Osteocyte (in vitro differentiated cells): Measurements from ENCODE around the gene PTTG1IP. TPM values are rescaled to one million over a fixed set of nuclear protein-coding genes. Genes with fewer than 3 reads are reported as not detected.
A peak's percentile ranks its signal among the peaks of the same experiment; 100 is the strongest.

Source experiments
- DNase-seq: peaks from one replicate; pipeline ENCODE4 v3.0.0; 2021; ENCODE audit warnings: mixed read lengths; ENCODE audit not compliant: unreplicated experiment; ENCODE audit errors: extremely low spot score
- H3K27ac Mint-ChIP-seq: one replicate; pipeline ENCODE4 v1.8.0; 2021; ENCODE audit warnings: mild to moderate bottlenecking, mixed read lengths; ENCODE audit not compliant: unreplicated experiment
- H3K27me3 Mint-ChIP-seq: one replicate; pipeline ENCODE4 v1.8.0; 2021; ENCODE audit warnings: mixed read lengths; ENCODE audit not compliant: unreplicated experiment
- H3K36me3 Mint-ChIP-seq: one replicate; pipeline ENCODE4 v1.8.0; 2021; ENCODE audit warnings: mixed read lengths; ENCODE audit not compliant: unreplicated experiment
- H3K4me1 Mint-ChIP-seq: one replicate; pipeline ENCODE4 v1.8.0; 2021; ENCODE audit warnings: mixed read lengths; ENCODE audit not compliant: unreplicated experiment
- H3K4me3 Mint-ChIP-seq: one replicate; pipeline ENCODE4 v1.8.0; 2021; ENCODE audit warnings: mild to moderate bottlenecking, moderate library complexity, mixed read lengths; ENCODE audit not compliant: unreplicated experiment
- H3K9me3 Mint-ChIP-seq: one replicate; pipeline ENCODE4 v1.8.0; 2021; ENCODE audit warnings: mixed read lengths; ENCODE audit not compliant: unreplicated experiment
- total RNA-seq: library from RNA; stranded (reverse); gene quantifications from 2 replicates; pipeline ENCODE4 v1.2.1, GENCODE V29; 2021
- TF ChIP-seq, protein P1 (sequence below): fragments of 200-600 bp; sonication (generic); IDR thresholded peaks from 2 replicates; pipeline ENCODE4 v1.5.0; 2021; ENCODE audit warnings: antibody characterized with exemption, mild to moderate bottlenecking, moderate library complexity

The PTTG1IP gene
- total RNA-seq, 1 donor from 2014 or later, result 318 TPM

DNA sequence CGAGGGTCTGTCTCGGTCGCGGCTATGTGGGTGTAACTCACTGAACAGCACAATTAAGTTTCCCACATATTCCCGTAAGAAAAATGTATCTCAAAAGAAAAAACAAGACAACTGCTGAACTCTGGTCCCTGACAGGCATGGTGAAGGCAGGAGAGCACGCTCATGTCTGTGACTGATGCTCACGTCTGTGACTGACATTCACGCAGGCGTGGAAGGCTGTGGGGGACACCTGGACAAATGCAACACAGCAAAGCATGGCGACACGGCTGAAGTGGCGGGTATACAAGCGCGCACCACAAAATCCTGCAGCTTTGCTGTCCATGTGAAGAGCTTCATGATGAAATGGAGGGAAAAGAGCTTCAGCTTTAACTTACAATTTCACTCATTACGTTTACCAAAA is 6.0 kb downstream of the PTTG1IP start:
- Mint-ChIP-seq H3K4me1 (peaks cover 73% of the 10 kb centered on the region), H3K9me3 (no peaks in the 10 kb centered on the region), H3K4me3 (peak overlapping the region; percentile 48), H3K27me3 (no peaks in the 10 kb centered on the region), H3K36me3 (peaks cover 15% of the 10 kb centered on the region), H3K27ac (peak overlapping the region; percentile 88)
- TF ChIP-seq, protein P1, sequence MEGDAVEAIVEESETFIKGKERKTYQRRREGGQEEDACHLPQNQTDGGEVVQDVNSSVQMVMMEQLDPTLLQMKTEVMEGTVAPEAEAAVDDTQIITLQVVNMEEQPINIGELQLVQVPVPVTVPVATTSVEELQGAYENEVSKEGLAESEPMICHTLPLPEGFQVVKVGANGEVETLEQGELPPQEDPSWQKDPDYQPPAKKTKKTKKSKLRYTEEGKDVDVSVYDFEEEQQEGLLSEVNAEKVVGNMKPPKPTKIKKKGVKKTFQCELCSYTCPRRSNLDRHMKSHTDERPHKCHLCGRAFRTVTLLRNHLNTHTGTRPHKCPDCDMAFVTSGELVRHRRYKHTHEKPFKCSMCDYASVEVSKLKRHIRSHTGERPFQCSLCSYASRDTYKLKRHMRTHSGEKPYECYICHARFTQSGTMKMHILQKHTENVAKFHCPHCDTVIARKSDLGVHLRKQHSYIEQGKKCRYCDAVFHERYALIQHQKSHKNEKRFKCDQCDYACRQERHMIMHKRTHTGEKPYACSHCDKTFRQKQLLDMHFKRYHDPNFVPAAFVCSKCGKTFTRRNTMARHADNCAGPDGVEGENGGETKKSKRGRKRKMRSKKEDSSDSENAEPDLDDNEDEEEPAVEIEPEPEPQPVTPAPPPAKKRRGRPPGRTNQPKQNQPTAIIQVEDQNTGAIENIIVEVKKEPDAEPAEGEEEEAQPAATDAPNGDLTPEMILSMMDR, result no peak
- no peak for DNase-seq

DNA sequence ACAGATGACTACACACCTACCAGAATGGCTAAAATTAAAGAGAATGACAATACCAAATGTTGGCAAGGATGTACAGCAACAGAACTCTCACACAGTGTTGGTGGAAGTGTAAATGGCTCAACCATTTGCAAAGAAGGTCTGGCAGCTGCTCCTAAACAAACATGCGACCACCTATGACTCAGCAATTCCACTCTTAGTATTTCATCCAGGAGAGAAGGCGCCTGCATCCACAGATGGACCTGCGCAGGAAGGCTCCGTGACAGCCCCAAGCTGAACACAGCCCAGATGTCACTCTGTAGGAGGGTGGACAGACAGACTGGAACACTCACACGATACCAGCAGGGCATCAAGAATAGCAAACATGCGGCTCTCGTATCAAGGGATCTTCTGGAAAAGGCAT is 6.7 kb downstream of the PTTG1IP start:
- TF ChIP-seq, protein P1, result no peak
- H3K4me1 Mint-ChIP-seq, result peaks cover 69% of the 10 kb centered on the region
- no peaks in the 10 kb centered on the region for H3K27me3 Mint-ChIP-seq
- peak overlapping the region; percentile 88 for H3K27ac Mint-ChIP-seq
- no peak for DNase-seq
- H3K4me3 Mint-ChIP-seq, result peak overlapping the region; percentile 48
- peaks cover 17% of the 10 kb centered on the region for H3K36me3 Mint-ChIP-seq
- H3K9me3 Mint-ChIP-seq, result no peaks in the 10 kb centered on the region

DNA sequence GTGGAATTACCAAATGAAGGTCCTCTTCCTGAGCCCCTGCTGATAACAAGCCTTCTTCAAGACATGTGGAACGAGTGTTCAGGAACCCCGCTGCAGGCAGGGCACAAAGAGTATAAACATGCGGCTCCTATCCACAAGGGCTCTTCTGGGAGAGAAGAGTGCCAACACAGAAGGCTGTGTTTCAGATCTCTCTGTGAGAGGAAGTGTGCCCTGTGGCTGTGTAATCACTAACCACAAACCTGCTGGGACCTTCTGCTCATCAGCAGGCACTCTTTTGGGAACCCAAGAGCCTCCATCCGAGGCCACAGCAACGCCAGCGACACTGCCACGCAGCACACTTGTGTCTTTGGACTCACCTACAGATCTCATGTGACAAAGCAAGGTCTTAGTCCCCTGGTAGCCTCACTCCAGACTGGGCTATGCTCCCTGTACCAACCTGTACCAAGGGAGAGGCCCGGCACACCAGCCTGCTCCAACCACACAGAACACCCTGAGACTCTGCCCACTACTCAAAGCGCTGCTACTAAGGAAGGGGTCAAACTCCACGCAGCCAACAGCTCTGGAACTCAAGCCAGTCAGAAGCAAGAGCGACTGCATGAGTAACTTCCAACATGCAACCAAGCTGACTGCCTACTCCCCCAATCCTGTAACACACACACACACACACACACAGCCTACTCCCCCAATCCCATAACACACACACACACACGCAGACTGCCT is 7.8 kb downstream of the PTTG1IP start:
- TF ChIP-seq, protein P1, result no peak
- Mint-ChIP-seq H3K4me3 (no peak overlapping the region), H3K36me3 (peaks cover 25% of the 10 kb centered on the region), H3K27me3 (no peaks in the 10 kb centered on the region), H3K27ac (peak overlapping the region; percentile 78), H3K4me1 (peaks cover 64% of the 10 kb centered on the region), H3K9me3 (no peaks in the 10 kb centered on the region)
- DNase-seq, result no peak

DNA sequence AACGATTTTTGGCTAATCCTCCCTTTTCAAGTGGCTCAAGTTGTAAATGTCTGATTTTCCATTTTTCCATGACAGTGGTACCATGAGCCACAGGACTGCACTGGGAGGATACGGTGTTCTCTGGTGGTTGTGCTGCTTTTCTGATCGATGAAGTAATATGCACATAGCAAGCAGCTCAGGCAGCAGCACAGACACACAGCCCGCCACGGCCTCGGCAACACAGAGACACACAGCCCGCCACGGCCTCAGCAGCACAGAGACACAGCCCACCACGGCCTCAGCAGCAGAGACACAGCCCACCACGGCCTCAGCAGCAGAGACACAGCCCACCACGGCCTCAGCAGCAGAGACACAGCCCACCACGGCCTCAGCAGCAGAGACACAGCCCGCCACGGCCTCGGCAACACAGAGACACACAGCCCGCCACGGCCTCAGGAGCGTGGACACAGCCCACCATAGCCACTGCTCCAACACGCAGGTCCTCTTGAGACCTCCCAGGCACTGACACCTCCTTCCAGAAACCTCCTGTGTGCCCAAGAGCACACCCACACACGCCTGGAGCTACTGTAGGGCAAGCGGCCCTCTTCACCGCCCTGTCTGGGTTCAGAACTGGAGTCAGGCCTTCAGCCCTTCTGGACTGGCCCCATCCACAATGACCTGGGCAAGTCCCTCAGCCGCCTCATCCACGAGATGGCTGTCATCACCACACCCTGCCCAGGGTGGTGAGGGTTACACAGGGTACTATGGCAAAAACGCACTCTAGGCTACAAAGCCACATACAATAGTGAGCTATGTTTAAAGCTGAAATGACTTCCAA is 10.4 kb downstream of the PTTG1IP start:
- no peaks in the 10 kb centered on the region for H3K27me3 Mint-ChIP-seq
- TF ChIP-seq, protein P1, result no peak
- no peak for DNase-seq
- H3K27ac Mint-ChIP-seq, result no peak overlapping the region
- H3K4me3 Mint-ChIP-seq, result no peak overlapping the region
- peaks cover 40% of the 10 kb centered on the region for H3K4me1 Mint-ChIP-seq
- H3K9me3 Mint-ChIP-seq, result no peaks in the 10 kb centered on the region
- peaks cover 34% of the 10 kb centered on the region for H3K36me3 Mint-ChIP-seq

DNA sequence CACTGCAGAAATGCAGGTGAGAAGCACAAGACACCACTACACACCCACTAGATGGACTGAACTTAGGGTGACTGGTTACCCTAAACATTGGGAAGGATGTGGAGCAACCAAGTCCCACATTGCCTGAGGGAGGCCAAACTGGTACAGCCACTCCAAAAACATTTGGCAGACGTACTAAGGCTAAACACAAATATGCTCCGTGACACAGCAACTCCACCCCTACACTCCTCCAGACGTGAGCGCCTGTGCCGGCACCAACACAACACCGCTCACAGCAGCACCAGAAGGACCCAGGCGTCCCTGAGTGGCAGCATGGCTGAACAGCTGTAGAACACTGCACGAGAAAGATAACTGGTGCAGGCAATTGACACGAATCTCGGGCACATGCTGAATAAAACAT is 14.7 kb downstream of the PTTG1IP start:
- TF ChIP-seq, protein P1, result no peak
- DNase-seq, result no peak
- Mint-ChIP-seq H3K4me3 (no peak overlapping the region), H3K9me3 (no peaks in the 10 kb centered on the region), H3K27ac (no peak overlapping the region), H3K4me1 (peaks cover 8% of the 10 kb centered on the region), H3K36me3 (peaks cover 43% of the 10 kb centered on the region), H3K27me3 (no peaks in the 10 kb centered on the region)
